Mucosa of rectum (tissue), 2 donors: ENCODE data around the gene PIP5K1B.

Experiments
- H3K27ac ChIP-seq, 2 donors: one replicate each; pipeline ENCODE4 v1.7.0; 2013; ENCODE audit warnings: inconsistent platforms in 2 of 2, low read depth in 2 of 2, low read length in 2 of 2
- H3K27me3 ChIP-seq, 2 donors: one replicate each; pipeline ENCODE4 v1.7.0; 2013; ENCODE audit warnings: low read length in 2 of 2; ENCODE audit not compliant: control insufficient read depth in 2 of 2, insufficient read depth in 2 of 2
- H3K36me3 ChIP-seq, 2 donors: one replicate each; pipeline ENCODE4 v1.7.0; 2013; ENCODE audit warnings: low read length in 2 of 2; ENCODE audit not compliant: control insufficient read depth in 2 of 2, insufficient read depth in 2 of 2
- H3K4me1 ChIP-seq, 2 donors: one replicate each; pipeline ENCODE4 v1.7.0; 2013; ENCODE audit warnings: low read length in 2 of 2, mild to moderate bottlenecking in 1 of 2; ENCODE audit not compliant: control insufficient read depth in 2 of 2, insufficient read depth in 2 of 2
- H3K4me3 ChIP-seq, 2 donors: one replicate each; pipeline ENCODE4 v1.7.0; 2013; ENCODE audit warnings: low read length in 2 of 2
- H3K9ac ChIP-seq, 2 donors: one replicate each; pipeline ENCODE4 v1.7.0; 2013; ENCODE audit warnings: low read length in 2 of 2, low read depth in 1 of 2, mild to moderate bottlenecking in 1 of 2
- H3K9me3 ChIP-seq, 2 donors: one replicate each; pipeline ENCODE4 v1.7.0; 2013; ENCODE audit warnings: low read length in 2 of 2; ENCODE audit not compliant: control insufficient read depth in 2 of 2
- donor health status: healthy.
- donor health status: Normal muscosa, but diverticular disease.

PIP5K1B gene

DNA sequence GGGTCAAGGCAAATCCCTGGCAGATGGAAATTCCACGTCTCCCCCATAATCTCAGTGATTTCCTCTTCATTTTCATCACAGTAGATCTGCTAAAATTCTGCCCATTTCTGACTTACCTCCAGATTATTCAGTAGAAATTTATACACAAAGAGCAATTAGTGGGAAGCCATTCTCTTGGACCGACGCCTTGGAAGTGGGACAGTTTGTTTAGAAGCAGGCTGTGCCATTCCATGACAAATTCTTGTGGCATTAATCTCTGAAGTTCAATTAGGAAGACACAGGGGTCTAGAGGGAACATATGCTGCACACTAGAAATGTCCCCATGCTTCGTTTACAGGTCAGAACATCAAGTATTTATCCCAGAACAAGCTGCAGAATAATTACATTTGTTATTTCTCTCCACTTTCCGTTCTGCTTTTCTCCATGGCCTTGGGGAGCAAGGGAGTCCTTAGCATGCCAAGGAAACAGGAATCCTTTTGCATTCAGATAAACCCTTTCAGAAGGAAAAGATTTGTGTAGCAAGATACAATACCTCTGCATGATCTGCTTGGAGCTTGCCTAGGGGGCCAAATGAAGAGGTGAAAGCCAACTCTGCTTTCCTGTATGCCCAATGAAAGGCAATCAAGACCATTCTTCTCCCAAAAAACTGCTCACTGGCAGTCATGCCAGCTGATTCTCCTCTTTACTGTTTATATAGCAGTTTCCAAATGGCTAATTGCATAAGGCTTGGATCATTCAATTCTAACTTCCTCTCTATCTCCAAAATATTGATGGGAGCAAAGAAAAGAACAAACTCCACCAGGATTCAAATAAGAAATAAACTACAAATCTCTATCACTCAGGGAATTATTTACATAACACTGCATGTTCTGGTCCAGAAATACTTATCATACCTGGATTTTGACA lies 311.4 kb downstream of the PIP5K1B start:
- H3K4me1 ChIP-seq, result no peaks in the 10 kb centered on the region
- H3K9ac ChIP-seq, result no peak overlapping the region

DNA sequence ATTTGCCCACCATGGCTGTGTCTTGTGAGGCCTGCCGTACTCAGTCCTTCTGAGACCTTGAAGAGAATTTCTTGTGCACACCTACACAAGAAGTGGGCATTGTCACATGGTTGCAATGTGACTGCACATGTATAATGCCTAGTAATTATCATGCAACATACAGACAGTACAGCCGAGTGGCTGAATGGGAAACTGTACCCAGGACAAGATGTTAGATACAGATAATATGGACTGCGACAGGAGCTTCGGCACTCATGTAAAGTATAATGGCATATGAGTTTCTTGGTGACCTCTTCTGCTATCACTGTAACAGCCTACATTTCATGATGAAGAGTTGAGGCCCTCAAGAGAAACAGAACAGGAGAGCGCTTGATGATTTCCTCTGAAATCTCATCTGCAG lies 313.7 kb downstream of the PIP5K1B start:
- Histone ChIP-seq H3K27me3 (no peaks in the 10 kb centered on the region), H3K27ac (no peak overlapping the region), H3K4me3 (no peak overlapping the region), H3K4me1 (no peaks in the 10 kb centered on the region), H3K36me3 (no peaks in the 10 kb centered on the region), H3K9ac (no peak overlapping the region), H3K9me3 (no peaks in the 10 kb centered on the region)

More for the DNA sequence above, 311.4 kb downstream of the PIP5K1B start:
- Histone ChIP-seq H3K36me3 (no peaks in the 10 kb centered on the region), H3K9me3 (no peaks in the 10 kb centered on the region), H3K4me3 (no peak overlapping the region), H3K27me3 (no peaks in the 10 kb centered on the region), H3K27ac (no peak overlapping the region)

DNA sequence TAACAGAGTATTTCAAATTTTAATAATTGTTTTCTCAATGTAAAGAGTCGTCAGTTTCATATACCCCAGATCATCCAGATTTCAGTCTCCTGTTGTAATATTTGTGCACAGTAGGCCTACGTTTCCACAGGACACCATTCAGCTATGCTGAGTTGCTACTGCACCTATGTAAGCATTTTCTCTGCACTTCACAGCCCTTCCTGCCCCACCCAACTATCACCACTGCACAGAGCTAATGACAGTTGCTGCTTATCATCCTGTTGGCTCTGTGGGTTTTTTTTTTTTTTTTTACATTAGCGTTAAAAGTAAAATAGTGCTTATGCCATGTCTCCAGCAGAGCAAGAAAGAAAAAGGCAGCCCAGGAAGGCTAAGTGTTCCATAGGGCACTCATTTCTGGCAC lies 314.8 kb downstream of the PIP5K1B start:
- no peak overlapping the region for H3K9ac ChIP-seq
- no peaks in the 10 kb centered on the region for H3K36me3 ChIP-seq
- no peak overlapping the region for H3K4me3 ChIP-seq
- H3K9me3 ChIP-seq, result no peaks in the 10 kb centered on the region
- H3K27ac ChIP-seq, result no peak overlapping the region
- no peaks in the 10 kb centered on the region for H3K27me3 ChIP-seq
- H3K4me1 ChIP-seq, result no peaks in the 10 kb centered on the region

DNA sequence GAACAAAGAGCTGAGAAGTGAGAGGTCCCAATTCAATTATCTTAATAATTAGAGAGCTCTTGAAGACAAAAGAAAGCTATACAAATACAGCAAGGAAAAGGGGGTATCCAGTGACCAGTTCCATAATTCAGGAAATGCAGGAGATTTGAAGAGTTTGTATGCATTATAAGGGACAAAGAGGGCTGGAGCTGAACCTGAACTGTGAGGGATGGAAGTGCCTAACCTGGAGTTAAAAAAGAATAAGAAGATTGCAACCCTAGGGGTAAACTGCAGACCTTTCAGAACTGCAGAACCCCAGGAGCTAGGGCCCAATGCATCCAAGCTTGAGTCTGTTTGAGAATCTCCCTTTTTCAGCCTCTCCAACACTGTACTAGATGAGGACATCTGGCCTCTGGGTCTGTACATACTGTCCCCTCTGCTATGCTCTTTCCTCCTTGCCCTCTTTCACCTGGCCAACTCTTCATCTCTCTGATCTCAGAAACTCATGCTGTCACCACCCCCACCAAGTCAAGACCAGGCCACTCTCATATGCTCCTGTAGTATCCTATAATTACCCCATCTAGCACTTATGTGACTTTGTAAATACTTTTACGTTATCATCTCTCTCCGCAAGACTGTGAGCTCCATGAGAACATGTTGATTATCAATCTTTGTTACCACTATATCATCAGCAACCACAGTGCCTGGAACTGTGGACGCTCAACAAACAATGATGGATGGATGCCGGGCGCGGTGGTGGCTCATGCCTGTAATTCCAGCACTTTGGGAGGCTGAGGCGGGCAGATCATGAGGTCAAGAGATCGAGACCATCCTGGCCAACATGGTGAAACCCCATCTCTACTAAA lies 315.5 kb downstream of the PIP5K1B start:
- Histone ChIP-seq H3K9me3 (no peaks in the 10 kb centered on the region), H3K4me3 (no peak overlapping the region), H3K27me3 (no peaks in the 10 kb centered on the region), H3K4me1 (no peaks in the 10 kb centered on the region), H3K36me3 (no peaks in the 10 kb centered on the region), H3K9ac (no peak overlapping the region), H3K27ac (no peak overlapping the region)

- no peak overlapping the region for H3K4me3 ChIP-seq
- H3K36me3 ChIP-seq, result no peaks in the 10 kb centered on the region
- H3K9me3 ChIP-seq, result no peaks in the 10 kb centered on the region
- H3K27me3 ChIP-seq, result no peaks in the 10 kb centered on the region
- no peak overlapping the region for H3K27ac ChIP-seq
- no peak overlapping the region for H3K9ac ChIP-seq
- H3K4me1 ChIP-seq, result no peaks in the 10 kb centered on the region
These were observed 318.6 kb downstream of the PIP5K1B start for GRCh38 chr9:69023650-69024049.

DNA sequence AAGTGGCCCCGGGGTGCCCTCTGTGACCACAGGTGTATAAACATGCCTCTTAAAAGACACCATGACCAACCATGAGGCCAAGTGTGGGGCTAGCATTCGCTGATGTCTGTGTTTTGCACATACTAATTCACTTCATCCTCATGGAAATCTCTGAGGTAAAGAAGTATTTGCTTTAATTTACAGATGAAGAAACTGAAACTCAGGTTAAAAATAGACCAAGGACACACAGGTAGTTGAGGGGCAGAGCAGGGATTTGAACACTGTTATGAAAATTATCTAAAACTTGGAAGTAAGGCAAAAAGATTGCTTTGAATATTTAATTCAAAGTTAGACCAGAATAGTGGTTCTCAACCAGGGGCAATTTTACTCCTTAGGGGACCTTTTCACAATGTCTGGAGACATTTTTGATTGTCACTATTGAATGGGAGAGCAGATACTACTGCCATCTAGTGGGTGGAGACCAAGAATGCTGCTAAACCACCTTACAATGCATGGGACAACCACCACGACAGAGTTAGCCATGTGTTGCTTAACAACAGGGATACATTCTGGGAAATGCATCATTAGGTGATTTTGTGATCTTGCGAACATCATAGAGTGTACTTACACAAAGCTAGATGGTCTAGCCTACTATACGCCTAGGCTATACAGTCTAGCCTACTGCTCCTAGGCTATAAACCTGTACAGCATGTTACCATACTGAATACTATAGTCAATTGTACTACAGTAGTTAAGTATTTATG lies 322.5 kb downstream of the PIP5K1B start:
- Histone ChIP-seq H3K27me3 (no peaks in the 10 kb centered on the region), H3K4me1 (no peaks in the 10 kb centered on the region), H3K9ac (no peak overlapping the region), H3K9me3 (no peaks in the 10 kb centered on the region), H3K4me3 (no peak overlapping the region), H3K36me3 (no peaks in the 10 kb centered on the region), H3K27ac (no peak overlapping the region)

DNA sequence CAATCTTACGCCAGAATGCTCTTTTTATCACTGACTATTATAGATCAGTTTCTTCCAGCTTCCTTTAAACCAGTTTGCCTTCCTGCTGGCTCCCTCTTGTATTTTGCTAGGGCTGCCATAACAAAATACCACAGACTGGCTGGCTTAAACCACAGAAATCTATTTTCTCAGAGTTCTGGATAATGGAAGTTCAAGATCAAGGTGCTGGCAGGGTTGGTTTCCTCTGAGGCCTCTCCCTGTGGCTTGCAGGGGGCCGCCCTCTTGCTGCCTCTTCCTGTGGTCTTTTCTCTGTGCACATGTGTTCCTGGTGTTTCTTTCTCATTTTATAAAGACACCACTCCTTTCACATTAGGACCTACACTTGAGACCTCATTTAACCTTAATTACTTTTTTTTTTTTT lies 323.7 kb downstream of the PIP5K1B start:
- Histone ChIP-seq H3K9me3 (no peaks in the 10 kb centered on the region), H3K36me3 (no peaks in the 10 kb centered on the region), H3K27me3 (no peaks in the 10 kb centered on the region), H3K4me1 (no peaks in the 10 kb centered on the region), H3K4me3 (no peak overlapping the region), H3K9ac (no peak overlapping the region), H3K27ac (no peak overlapping the region)

DNA sequence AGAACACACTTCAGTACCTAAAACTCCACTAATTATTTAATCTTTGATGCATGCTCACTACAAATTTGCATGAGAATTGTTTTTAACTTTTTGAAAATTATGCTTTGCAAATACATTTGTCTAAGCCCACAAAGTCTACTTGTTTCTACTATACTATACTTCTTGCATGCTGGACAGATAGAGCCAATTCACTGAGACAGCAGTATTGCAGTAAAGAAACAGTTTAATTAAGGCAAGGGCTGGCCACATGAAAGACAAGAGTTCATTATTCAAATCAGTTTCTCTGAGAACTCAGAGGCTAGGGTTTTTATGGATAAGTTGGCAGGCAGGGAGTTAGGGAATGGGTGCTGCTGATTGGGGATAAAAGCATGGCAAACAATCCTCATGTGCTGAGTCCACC lies 324.5 kb downstream of the PIP5K1B start:
- H3K4me1 ChIP-seq, result no peaks in the 10 kb centered on the region
- H3K36me3 ChIP-seq, result no peaks in the 10 kb centered on the region
- no peaks in the 10 kb centered on the region for H3K9me3 ChIP-seq
- H3K9ac ChIP-seq, result no peak overlapping the region
- no peaks in the 10 kb centered on the region for H3K27me3 ChIP-seq
- no peak overlapping the region for H3K27ac ChIP-seq
- no peak overlapping the region for H3K4me3 ChIP-seq

GRCh38 chr9:69030851-69031645 lies 326.0 kb downstream of the PIP5K1B start:
- no peak overlapping the region for H3K27ac ChIP-seq
- H3K27me3 ChIP-seq, result no peaks in the 10 kb centered on the region
- peaks cover 0 to 4% of the 10 kb centered on the region in 2 donors for H3K4me1 ChIP-seq
- H3K9me3 ChIP-seq, result no peaks in the 10 kb centered on the region
- no peaks in the 10 kb centered on the region for H3K36me3 ChIP-seq
- H3K4me3 ChIP-seq, result no peak overlapping the region
- H3K9ac ChIP-seq, result no peak overlapping the region
